Stimulated activated CD8-positive, alpha-beta memory T cell treated with anti-CD3 and anti-CD28 coated beads, Interleukin-15, amount 100 ng/mL, for 4 hours (primary cell): ENCODE data around the gene RBP3.

Experiments
- DNase-seq, 2 donors: peaks; one replicate each; pipeline ENCODE4 v3.0.0-alpha.2; 2020; ENCODE audit warnings: low read depth in 2 of 2

The RBP3 gene

DNA sequence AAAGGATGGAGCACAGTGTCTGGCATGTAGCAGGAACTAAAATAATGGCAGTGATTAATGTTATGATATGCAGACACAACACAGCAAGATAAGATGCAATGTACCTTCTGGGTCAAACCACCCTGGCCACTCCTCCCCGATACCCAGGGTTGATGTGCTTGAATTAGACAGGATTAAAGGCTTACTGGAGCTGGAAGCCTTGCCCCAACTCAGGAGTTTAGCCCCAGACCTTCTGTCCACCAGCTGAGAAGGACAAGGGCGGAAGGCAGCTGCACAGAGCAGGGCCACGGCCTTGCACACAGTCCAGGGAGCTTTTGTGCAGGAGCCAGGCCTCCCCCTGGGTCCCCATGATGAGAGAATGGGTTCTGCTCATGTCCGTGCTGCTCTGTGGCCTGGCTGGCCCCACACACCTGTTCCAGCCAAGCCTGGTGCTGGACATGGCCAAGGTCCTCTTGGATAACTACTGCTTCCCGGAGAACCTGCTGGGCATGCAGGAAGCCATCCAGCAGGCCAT lies at the start of gene RBP3:
Gene RBP3 (plus strand): TSS at position 226 of the 514 bp plus-strand sequence. CDS start 122 bp downstream, at position 348.
- DNase-seq, result no peak

DNA sequence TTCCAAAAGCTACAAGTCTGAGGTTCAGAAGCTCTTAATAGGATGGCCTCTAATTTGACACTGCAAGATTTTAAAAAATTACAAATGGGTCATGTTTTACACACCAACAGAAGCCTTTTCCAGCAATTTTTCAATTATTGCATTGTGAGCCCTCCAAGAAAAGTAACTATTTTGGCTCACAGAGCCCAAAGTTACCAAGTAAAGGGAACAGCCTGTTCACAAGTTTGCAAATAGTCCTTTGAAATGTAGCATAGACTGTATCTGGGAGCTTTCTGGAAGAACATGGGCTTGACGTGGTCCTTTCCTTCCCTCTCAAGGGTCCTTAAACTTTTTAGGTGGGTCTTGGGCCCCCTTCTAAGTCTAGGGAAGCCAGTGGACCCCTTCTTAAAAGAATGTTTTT lies 49.4 kb upstream of the RBP3 start:
- DNase-seq, result no peak

DNA sequence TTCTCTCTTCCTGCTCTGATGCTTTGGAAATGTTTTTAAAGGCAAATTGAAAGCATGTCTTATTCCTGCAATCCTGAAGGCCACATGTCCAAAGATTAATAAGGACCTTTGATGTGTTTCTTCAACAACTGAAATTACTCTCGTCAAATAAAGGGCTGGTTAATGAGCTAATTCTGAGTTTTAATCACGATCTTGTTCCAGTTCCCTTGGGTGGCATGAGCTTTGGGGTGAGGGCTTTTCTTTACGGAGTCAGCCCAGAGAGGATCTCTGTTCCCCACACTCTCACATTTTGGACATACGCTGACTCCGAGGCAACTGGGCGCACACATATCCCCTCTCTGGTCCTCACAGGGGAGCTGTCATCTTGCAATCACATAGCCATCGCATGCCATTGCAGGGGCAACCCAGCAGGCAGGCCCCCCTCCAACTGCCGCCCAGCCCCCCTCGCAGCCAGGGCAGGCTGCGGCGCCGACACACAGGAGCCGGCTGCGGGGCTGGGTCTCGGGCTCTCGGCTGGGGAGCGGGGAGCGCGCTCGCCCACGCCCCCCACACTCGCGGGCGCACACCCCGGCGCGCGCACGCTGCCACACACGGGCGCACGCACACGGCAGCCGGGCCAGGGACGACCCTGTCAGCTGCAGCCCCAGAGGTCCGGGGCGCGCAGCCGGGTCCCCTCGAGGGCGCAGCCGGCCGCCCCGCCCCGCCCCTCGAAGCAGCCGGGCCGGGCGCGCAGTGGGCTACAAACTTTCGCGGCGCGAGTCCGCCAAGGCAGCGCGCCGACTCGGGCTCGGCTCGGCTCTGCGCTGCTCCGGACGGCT lies 48.3 kb upstream of the RBP3 start, which contains the start of gene GDF10:
Gene GDF10 (plus strand): TSS at position 587 of the 818 bp plus-strand sequence. CDS start 455 bp downstream, outside the sequence.
- no peak for DNase-seq

DNA sequence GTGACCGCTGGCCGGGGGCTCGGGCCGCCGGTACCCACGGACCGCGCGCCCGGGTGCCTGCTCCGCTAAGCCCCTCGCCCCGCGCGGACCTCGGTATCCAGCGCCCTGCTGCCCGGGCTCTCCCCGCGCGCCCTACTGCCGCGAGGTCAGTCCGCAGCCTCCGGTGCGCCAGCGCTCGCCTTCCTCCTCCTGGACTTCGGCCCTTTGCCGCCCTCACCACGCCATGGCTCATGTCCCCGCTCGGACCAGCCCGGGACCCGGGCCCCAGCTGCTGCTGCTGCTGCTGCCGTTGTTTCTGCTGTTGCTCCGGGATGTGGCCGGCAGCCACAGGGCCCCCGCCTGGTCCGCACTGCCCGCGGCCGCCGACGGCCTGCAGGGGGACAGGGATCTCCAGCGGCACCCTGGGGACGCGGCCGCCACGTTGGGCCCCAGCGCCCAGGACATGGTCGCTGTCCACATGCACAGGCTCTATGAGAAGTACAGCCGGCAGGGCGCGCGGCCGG lies 47.7 kb upstream of the RBP3 start:
- DNase-seq, result no peak

DNA sequence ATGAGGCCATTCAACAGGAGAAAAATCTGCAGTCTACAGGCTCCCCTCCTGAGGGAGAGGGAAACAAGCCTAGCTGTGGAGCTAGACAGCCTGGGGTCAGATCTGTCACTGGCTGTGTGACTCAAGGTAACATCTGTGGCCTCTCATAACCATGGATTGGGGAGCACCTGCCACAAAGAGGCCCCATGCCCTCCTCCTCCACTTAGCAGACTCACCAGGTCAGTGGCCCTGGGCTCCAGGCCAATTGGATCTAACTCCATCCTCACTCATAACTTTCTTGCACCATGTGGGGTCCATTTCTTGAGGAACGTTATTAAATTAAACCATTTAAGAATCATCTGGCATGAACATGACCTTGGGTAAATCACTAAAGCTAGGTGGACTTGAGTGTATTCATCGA lies 46.3 kb upstream of the RBP3 start:
- no peak for DNase-seq

DNA sequence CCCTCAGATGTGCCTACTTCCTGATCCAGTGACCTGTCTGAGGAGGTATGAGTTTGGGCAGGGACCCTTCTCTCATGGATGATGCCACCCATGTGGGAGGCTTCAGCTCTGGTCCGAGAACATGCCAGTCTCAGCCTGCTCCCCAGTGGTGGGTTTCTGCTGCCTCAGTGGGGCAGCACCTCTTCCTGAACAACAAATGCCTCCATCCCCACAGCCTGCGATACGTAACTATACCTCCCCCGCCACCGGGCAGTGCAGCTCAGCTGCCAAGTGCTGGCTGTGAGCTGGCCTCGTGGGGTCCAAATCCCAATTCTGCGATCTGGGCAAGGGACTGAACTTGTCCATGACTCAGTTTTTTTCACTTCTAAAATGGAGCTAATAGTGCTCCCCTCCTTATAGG lies 45.1 kb upstream of the RBP3 start:
- DNase-seq, result no peak

DNA sequence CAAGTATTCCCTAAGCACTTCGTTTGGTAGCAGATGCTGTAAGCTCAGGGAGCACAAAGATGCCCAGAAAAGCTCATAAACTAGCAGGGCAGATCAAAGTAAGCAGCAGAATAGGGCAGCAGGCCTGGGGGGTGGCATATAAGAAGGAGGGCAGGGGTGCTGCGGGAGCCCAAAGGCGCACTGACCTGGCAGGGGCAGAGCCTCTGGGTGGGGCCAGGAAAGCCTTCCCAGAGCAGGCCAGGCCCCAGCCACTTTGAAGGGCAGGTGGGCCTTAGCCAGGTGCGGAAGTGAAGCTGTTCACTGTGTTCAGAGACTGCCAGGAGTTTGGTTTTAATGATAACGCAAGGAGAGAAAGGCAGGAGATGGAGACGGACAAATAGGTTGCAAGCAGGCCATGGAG lies 44.3 kb upstream of the RBP3 start:
- DNase-seq, result no peak

DNA sequence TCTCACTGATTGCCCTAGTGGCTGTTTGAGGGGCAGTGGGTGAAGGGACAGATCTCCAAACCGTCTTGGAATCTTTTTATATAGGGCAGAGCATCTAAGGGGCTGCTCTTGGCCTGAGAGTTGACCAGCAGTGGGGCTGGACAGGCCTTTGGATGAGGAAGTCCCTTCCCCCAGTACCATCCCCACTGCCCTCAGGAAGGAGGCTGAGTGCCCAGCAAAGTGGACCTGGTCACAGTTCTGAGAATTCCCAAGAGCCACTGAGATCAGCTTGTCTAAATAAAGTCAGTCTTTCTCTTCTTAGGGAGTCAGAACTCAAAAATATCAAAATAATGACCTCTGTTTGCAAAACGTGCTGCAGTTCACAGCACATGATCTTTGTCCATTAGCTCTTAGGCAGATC lies 42.6 kb upstream of the RBP3 start:
- DNase-seq, result no peak

DNA sequence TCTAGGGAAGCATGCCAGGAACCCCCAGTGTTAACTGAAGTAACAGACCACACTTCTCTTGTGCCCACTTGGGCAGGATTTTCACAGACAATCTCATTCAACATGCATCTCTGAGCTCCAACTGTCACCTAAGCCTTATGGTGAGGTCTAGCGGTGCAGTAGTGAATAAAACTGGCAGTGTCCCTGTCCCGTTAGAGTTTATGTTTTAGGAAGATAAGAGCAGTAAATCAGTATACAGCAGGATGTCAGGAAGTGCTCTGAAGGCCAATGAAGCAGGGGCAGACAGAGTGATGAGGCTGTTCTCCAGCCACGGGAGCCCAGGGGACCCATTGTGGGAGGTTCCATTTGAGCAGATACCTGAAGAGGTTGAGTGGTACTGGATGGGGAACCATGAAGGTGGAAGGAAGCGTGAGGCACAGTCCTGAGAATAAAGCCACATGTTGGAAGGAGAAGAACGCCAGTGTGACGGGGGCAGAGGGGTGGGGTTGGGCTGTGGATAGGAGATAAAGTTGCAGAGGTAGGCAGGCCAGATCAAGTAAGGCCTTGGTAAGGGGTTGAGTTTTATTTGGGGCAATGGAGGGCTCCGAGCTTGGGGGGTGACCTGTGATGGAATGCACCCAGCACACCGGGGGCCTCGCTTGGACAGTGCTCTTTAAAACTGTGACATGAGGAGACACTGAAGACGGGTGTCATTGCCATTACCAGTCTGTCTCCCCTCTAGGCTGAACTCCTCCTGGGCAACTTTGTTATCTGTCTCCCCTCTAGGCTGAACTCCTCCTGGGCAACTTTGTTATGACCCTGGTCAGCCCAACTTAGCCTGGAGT lies 41.6 kb upstream of the RBP3 start:
- no peak for DNase-seq

DNA sequence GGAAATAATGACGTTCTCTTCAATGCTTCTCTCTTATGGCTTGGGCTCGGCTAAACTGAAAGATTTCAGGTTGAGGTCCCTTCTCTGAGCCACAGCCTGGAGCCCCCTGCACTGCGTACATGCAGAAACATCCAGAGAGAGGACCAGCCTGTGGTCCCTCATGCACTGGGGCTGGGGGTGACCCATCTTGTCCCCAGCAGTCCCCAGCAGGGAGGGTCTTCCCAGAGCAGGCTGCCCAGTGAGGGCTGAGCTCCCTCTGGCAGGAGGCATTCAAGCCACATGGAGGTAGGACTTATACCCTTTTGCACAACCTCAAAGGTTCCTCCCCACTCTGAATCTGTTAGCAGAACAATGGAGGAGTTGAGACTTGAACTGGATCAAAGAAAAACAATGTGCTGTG lies 40.8 kb upstream of the RBP3 start:
- no peak for DNase-seq

DNA sequence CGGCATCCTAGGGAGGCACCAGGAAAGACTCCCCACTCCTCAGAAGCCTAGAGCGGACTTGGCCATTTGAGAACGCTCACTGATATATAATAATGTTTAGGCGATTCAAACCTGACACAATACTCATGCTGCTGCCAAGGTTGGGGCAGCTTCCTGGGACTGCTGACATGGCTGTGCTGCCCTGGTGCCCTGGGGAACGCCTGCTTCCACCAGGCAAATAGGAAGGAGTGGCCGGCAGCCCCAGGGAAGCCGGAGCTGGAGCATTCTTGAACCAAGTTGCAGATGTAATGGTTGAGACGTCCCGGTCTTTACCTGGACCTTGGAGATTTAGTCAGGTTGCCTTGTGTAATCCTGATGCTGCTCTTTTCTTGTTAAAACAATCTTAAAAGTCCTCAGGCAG lies 39.4 kb upstream of the RBP3 start:
- no peak for DNase-seq

DNA sequence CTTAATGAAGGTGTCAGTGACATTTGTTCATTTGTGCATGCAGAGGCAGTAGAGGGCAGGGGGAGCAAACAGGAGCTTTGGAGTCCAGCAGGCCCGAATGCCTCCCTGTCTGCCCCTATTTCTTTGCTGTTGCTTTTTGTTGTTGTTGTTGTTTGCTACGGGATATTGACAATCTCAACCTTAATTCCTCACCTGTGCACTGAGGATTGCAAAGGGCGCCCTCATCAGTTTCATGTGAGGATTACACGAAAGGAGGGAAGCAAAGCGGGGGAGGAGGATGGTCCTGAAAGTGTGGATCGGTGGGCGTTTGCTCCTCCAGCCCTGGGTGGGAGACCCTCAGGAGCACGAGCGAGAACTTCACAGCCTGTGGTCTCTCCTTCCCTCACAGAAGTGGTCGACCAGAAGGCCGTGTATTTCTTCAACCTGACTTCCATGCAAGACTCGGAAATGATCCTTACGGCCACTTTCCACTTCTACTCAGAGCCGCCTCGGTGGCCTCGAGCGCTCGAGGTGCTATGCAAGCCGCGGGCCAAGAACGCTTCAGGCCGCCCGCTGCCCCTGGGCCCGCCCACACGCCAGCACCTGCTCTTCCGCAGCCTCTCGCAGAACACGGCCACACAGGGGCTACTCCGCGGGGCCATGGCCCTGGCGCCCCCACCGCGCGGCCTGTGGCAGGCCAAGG lies 38.6 kb upstream of the RBP3 start:
- no peak for DNase-seq

DNA sequence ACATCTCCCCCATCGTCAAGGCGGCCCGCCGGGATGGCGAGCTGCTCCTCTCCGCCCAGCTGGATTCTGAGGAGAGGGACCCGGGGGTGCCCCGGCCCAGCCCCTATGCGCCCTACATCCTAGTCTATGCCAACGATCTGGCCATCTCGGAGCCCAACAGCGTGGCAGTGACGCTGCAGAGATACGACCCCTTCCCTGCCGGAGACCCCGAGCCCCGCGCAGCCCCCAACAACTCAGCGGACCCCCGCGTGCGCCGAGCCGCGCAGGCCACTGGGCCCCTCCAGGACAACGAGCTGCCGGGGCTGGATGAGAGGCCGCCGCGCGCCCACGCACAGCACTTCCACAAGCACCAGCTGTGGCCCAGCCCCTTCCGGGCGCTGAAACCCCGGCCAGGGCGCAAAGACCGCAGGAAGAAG lies 38.1 kb upstream of the RBP3 start:
- DNase-seq, result no peak

DNA sequence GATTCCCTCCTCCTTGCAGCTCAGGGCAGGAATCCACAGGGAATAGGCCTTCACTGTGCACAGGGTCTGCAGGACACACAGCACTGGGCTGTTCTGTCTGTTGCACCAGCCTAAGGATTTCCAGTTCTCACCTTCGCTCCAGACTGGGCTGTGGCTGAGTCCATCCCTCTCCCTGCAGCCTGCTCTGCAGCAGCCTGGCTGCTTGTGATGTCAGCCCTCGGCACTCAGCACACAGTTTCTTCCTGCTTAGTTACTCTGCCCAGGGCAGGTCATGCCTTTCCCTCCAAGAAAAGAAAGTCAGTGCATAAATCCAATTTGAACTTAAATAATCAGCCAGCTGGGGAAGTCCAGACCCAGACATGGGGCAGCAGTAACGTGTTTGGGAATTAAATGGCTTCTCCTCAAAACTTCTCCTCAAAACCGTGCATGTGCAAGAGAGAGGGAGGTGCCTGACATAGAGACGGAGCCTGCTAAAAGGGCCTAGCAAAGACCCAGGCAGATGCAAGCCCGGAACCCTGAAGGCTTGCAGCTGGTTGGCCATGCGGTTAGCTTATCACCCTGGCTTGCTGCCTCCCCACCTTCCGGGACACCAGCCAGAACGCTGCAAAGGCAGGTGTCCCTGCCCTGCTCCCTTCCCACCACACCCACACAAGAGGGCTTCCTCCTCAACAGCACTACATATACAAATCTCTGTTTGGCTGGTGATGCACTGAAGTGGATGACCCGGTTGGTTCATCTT lies 36.8 kb upstream of the RBP3 start:
- DNase-seq, result peak in 1 of 2 donors; percentile 5

DNA sequence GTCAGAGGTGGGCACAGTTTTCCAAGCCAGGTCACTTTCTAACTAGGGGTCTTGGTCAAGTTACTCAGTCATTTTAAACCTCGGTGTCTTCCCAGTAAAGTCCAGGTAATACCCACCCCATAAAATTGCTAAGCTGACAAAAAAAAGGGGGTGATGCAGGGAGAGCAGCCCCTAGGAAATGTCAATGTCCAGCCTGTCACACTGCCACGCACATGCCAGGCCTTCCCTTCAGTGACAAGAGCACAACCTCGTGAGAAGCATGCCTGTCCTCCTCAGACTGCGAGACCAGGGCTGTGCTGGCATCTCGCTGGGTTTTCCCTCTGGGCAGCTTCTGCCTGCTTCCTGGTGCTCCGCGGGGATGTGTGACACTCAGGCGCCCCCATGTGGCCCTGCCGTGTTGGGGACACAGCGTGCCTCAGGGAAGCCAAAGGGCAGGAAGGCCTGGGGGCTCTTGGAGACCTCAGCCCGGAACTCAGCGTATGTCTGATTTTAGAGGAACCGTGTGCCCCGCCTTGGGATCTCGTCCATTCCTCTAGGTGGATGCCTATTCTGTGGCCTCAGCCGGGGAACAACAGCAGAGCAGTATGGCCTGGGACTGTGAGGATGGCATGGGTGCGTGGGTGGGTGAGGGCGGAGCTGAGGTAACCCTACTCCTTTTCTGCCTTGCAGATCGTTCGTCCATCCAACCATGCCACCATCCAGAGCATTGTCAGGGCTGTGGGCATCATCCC lies 36.1 kb upstream of the RBP3 start:
- DNase-seq, result peak; percentile 57 to 65

DNA sequence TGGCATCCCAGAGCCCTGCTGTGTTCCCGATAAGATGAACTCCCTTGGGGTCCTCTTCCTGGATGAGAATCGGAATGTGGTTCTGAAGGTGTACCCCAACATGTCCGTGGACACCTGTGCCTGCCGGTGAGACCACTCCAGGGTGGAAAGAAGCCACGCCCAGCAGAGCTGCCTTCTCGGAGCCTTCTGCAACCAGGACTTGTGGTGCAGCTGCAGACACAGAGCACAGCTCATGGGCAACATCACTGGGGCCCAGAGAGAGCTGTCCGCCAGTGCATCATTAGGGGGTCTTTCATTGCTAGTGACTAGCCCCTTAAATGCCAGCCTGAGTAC lies 35.5 kb upstream of the RBP3 start:
- no peak for DNase-seq

DNA sequence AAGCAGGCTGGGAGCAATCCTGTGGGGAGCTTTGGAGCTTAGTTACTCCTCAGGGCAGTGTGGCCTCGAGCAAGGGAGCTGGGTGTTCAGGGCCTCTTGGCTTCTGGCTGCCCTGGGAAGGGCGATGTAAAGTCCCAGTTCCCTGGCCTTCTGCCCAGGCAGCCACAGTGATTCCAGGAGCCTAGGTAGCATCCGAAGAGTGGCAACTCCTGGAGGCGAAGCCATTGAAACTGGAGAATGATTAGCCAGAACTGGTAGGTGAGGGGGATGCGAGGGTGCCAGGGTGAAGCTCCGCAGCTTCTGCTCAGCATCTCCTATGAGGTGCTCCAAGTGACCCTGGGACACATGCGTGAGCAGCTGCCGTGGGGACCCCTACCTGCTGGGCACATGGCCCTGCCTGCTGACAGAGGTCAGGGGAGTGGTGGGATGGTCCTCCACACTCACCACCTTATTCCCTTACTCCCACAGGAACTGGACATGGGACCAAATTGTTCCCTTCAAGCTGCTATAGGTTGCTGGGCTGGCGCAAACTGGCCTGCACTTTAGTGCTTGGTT lies 33.7 kb upstream of the RBP3 start:
- no peak for DNase-seq

DNA sequence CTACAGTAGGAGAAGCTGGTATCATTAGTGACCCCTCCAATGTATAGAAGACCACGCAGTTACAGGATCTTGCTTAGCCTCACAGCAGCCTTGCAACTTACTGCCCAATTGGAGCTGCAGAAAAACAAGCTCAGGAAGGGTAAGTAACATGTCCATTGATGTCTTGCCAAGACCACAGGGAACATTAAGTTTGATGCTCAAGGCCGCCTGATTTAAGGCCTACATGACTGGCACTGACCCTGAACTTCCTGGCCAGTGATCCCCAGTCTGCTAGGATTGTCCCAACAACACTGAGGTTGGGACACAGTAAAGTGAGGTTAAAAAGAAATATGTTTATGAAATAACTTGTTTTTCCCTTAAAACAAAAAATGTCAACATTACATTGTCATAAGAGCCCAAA lies 32.7 kb upstream of the RBP3 start:
- no peak for DNase-seq

DNA sequence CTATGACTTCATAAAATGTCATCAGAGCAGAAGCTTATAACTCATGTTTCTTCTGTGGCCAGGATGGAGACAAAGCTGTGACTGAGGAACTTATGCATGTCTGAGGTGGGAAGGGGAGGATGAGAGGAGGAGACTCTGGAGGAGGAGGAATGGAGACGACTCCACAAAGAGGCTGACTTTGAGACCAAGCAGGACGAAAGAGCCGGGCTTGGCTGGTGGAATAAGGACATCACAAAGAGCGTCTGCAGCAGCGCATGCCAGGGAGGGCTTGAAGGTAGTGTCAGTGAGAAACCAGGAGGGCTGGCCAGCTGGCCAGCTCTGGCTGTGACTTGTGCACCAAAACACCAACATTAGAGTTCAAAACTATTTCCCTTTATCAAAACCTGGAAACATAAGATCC lies 32.0 kb upstream of the RBP3 start:
- no peak for DNase-seq

DNA sequence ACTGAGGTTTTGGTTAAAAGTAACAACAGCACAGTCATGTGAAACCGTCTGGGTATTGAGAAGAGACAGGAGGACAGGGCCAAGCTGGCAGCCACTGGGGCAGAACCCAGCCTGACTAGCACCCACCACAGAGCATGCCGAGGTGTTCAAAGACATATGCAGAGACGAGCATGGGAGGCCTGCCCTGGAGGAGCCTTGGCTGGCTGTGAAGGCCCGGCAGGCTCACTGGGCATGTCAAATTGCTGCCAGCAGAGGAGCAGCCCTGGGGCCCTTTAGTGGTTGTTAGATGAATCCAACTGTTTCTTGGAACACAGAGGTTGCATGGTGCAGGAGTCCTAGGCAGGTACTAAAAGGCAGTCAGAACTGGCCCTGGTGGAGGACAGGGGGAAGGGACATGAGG lies 30.9 kb upstream of the RBP3 start:
- DNase-seq, result no peak
